K562 (cell line): Measurements from ENCODE around the gene SZT2. TPM values are rescaled to one million over a fixed set of nuclear protein-coding genes. Genes with fewer than 3 reads are reported as not detected.
A peak's percentile ranks its signal among the peaks of the same experiment; 100 is the strongest.

ENCODE experiments used
- ATAC-seq: fragments of 200-7000 bp; cut with Tn5 transposase; 3 replicates; pipeline ENCODE4 v1.9.1; 2020; ENCODE audit warnings: moderate library complexity
- BruUV-seq: library from RNA; stranded (reverse); fragments of 400-500 nt; replicated peaks from 2 replicates; lab custom pipeline; 2021; lab: Mats Ljungman, UMichigan
- CTCF ChIA-PET: fragments of 300-600 bp; formaldehyde crosslinking; extraction: SDS; loops from one replicate; lab custom pipeline; 2021; ENCODE audit warnings: low intra/inter-chr PET ratio; lab: Yijun Ruan, JAX
- POLR2A ChIA-PET: fragments of 300-600, 350-650 bp; sonication (Branson Sonifier 250); formaldehyde crosslinking; extraction: SDS; loops from one replicate; lab custom pipeline; 2021; ENCODE audit warnings: antibody characterized with exemption, inconsistent platforms; lab: Yijun Ruan, JAX
- DNase-seq, 4 experiments: peaks; one replicate each; pipeline versions ENCODE4 v3.0.0 to v3.0.0-alpha.2; 2011 to 2018; ENCODE audit warnings: low spot score in 3 of 4, mixed read lengths in 3 of 4; ENCODE audit errors: extremely low read depth in 1 of 4
- FAIRE-seq: peaks from 2 replicates; lab custom pipeline; 2011; peaks lifted over from hg19 to GRCh38; lab: Jason Lieb, UNC
- H2AFZ ChIP-seq: 2 replicates; pipeline ENCODE4 v1.6.0; 2011; ENCODE audit warnings: low read depth, low read length, control low read depth, inconsistent platforms
- H3K27ac ChIP-seq: fragments of 200-600 bp; 3 replicates; pipeline ENCODE4 v1.8.0; 2011; ENCODE audit warnings: low read depth, mild to moderate bottlenecking, control low read depth, inconsistent platforms, low read length, moderate library complexity, mixed read lengths; ENCODE audit errors: extremely low read depth
- H3K27me3 ChIP-seq, 2 experiments: fragments of 300-600 bp in 1 of 2; 2 replicates in 1 of 2; 3 replicates in 1 of 2; pipeline versions ENCODE4 v1.6.0 to v1.8.0; 2011; ENCODE audit warnings: inconsistent platforms in 2 of 2, low read length in 2 of 2, mild to moderate bottlenecking in 1 of 2, mixed read lengths in 1 of 2, moderate library complexity in 1 of 2; ENCODE audit not compliant: control insufficient read depth in 2 of 2, insufficient read depth in 2 of 2
- H3K36me3 ChIP-seq: fragments of 300-600 bp; 3 replicates; pipeline ENCODE4 v1.8.0; 2011; ENCODE audit warnings: mild to moderate bottlenecking, low read length, inconsistent platforms; ENCODE audit not compliant: control insufficient read depth, insufficient read depth
- H3K4me1 ChIP-seq, 2 experiments: fragments of 200-600 bp in 1 of 2; replicated peaks in 1 of 2; 2 replicates in 1 of 2; 3 replicates in 1 of 2; pipeline versions ENCODE4 v1.5.1 to v1.8.0; 2011; ENCODE audit warnings: inconsistent platforms in 2 of 2, low read length in 2 of 2, mild to moderate bottlenecking in 1 of 2, mixed read lengths in 1 of 2, moderate library complexity in 1 of 2; ENCODE audit not compliant: control insufficient read depth in 2 of 2, insufficient read depth in 2 of 2
- H3K4me2 ChIP-seq: 2 replicates; pipeline ENCODE4 v1.6.1; 2011; ENCODE audit warnings: low read length, control low read depth, inconsistent platforms, mixed read lengths; ENCODE audit not compliant: insufficient read depth
- H3K4me3 ChIP-seq: fragments of 200-600 bp; sonication (generic), shearing (Covaris generic); 2 replicates; pipeline ENCODE4 v1.5.1; 2016; ENCODE audit warnings: control low read depth, inconsistent platforms
- H3K79me2 ChIP-seq: fragments of 200-600 bp; 3 replicates; pipeline ENCODE4 v1.8.0; 2011; ENCODE audit warnings: low read length, inconsistent platforms; ENCODE audit not compliant: control insufficient read depth, insufficient read depth
- H3K9ac ChIP-seq, 2 experiments: 2 replicates each; pipeline versions ENCODE4 v1.6.0 to v1.6.1; 2011; ENCODE audit warnings: low read depth in 2 of 2, low read length in 2 of 2, control low read depth in 1 of 2, inconsistent platforms in 1 of 2, mild to moderate bottlenecking in 1 of 2, mixed read lengths in 1 of 2; ENCODE audit not compliant: insufficient read depth in 1 of 2
- H3K9me1 ChIP-seq: one replicate; pipeline ENCODE4 v1.6.0; 2011; ENCODE audit warnings: inconsistent platforms, mild to moderate bottlenecking, low read length, moderate library complexity; ENCODE audit not compliant: control insufficient read depth, insufficient read depth
- H3K9me3 ChIP-seq: replicated peaks from 2 replicates; pipeline ENCODE4 v1.5.1; 2011; ENCODE audit warnings: low read depth, low read length, inconsistent platforms; ENCODE audit not compliant: control insufficient read depth, insufficient read depth
- H4K20me1 ChIP-seq: replicated peaks from 2 replicates; pipeline ENCODE4 v1.6.1; 2011; ENCODE audit warnings: low read length, inconsistent platforms, mixed read lengths; ENCODE audit not compliant: control insufficient read depth, insufficient read depth
- EZH2 ChIP-seq: IDR thresholded peaks from 2 replicates; pipeline ENCODE4 v1.6.1; 2012; ENCODE audit warnings: low read depth, mild to moderate bottlenecking, inconsistent platforms, low read length, borderline replicate concordance
- POLR2G ChIP-seq: fragments of 200-400 bp; formaldehyde crosslinking; IDR thresholded peaks from 2 replicates; pipeline ENCODE4 v1.6.1; 2017; ENCODE audit warnings: low read depth, mild to moderate bottlenecking, antibody characterized with exemption, low read length, moderate library complexity
- WGBS: fragments of 100-300 bp; shearing (Covaris generic); methylation state at CpG from one replicate; pipeline ENCODE4 v1.1.6; 2016; ENCODE audit warnings: low coverage, mixed read lengths; ENCODE audit not compliant: insufficient coverage; ENCODE audit errors: missing lambda C conversion rate; 5-methylcytosine and 5-hydroxymethylcytosine counted together
- in situ Hi-C: fragments of 300-500 bp; cut with MboI; formaldehyde crosslinking; loops from 4 replicates; pipeline ENCODE4 v1.15.0; 2018; ENCODE audit warnings: inconsistent platforms, mixed read lengths
- intact Hi-C: fragments of 100-400 bp; cut with micrococcal nuclease; formaldehyde crosslinking; loops from 2 replicates; pipeline ENCODE4 v1.14.2; 2022
- polyA plus RNA-seq, 8 experiments: library from polyadenylated mRNA; depleted of rRNA in 4 of 8; stranded (reverse) in 5 of 8; unstranded in 3 of 8; fragments of >200 nt; fragmentation: Nextera tagmentation in 2 of 8; fragmentation: Illumina TruSeq in 1 of 8; extraction: Ambion mirVana in 2 of 8; extraction: Trizol in 1 of 8; gene quantifications; 2 replicates each; pipeline versions ENCODE4 v1.2.1 to v1.2.3, GENCODE V29; 2011 to 2014; ENCODE audit warnings: inconsistent platforms in 1 of 8, missing spikeins in 1 of 8
- total RNA-seq, 7 experiments: library from RNA; depleted of rRNA in 6 of 7; stranded (reverse); fragments of >200 nt in 6 of 7; fragmentation: Illumina TruSeq in 2 of 7; extraction: Trizol in 2 of 7; gene quantifications; 2 replicates each; pipeline versions ENCODE4 v1.2.1 to v1.2.3, GENCODE V29; 2011 to 2021; ENCODE audit warnings: low replicate concordance in 1 of 7
- TF ChIP-seq, protein P1 (sequence below), 2 experiments: fragments of 450-650 bp; IDR thresholded peaks; 2 replicates each; pipeline ENCODE4 v1.6.1; 2018; ENCODE audit warnings: mild to moderate bottlenecking in 2 of 2, low read depth in 1 of 2; ENCODE audit not compliant: partially characterized antibody in 2 of 2

Gene SZT2
- total and polyA plus RNA-seq, 9 of the 15 experiments (the other 6 are each of a cell fraction or from before 2014, with no cell fraction given): 0.88 to 31.0 (median 12.8) TPM

DNA sequence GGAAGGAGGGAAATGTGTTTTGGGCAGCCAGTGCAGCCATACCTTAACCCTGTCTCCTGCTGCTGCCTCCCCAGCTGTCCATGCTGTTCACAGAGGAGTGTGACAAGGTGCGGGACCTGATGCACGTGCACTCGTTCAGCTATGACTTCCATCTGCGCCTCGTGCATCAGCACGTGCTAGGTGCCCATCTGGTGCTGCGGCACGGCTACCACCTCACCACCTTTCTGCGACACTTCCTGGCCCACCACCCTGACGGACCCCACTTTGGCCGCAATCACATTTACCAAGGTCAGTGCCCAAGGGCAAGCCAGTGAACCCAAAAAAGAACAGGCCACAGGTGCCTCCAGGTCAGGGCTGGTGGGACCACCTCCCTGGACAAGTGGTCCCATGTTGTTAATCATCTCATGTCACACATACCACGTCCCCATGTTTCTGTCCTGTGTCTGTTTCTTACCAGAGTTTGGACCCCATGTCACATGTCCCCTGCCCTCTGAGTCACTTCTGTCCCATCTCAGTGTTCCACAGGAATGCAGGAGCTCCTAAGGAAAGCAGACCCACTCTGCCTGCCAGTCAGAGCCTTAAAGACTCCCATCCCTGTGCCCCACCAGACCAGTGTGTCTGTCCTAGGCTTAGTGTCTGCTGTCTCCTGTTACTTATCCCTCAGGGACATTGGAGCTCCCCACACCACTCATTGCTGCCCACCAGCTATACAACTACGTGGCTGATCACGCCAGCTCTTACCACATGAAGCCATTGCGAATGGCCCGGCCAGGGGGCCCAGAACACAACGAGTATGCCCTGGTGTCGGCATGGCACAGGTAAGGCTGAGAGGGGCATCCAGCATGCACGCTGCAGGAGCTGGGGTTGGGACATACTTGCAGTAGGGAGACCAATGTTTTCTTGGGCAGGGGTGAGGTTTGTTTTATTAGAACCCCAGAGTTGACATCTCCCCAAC, 57.5 kb downstream of the SZT2 start (continued):
- TF ChIP-seq, protein P1, sequence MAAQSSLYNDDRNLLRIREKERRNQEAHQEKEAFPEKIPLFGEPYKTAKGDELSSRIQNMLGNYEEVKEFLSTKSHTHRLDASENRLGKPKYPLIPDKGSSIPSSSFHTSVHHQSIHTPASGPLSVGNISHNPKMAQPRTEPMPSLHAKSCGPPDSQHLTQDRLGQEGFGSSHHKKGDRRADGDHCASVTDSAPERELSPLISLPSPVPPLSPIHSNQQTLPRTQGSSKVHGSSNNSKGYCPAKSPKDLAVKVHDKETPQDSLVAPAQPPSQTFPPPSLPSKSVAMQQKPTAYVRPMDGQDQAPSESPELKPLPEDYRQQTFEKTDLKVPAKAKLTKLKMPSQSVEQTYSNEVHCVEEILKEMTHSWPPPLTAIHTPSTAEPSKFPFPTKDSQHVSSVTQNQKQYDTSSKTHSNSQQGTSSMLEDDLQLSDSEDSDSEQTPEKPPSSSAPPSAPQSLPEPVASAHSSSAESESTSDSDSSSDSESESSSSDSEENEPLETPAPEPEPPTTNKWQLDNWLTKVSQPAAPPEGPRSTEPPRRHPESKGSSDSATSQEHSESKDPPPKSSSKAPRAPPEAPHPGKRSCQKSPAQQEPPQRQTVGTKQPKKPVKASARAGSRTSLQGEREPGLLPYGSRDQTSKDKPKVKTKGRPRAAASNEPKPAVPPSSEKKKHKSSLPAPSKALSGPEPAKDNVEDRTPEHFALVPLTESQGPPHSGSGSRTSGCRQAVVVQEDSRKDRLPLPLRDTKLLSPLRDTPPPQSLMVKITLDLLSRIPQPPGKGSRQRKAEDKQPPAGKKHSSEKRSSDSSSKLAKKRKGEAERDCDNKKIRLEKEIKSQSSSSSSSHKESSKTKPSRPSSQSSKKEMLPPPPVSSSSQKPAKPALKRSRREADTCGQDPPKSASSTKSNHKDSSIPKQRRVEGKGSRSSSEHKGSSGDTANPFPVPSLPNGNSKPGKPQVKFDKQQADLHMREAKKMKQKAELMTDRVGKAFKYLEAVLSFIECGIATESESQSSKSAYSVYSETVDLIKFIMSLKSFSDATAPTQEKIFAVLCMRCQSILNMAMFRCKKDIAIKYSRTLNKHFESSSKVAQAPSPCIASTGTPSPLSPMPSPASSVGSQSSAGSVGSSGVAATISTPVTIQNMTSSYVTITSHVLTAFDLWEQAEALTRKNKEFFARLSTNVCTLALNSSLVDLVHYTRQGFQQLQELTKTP (IDR thresholded peaks at IDR 0.05; ENCODE audit: low read depth in 1 of 2, partially characterized antibody in 2 of 2): no peak
- TF ChIP-seq, all 486 proteins: peak for 0

GRCh38 chr1:43447891-43448708, 58.4 kb downstream of the SZT2 start:
- FAIRE-seq: no peak
- Histone ChIP-seq H3K4me1 (peaks cover 8 to 15% of the 10 kb centered on the region in 2 experiments; a peak in 4 of 5 replicates), H2AFZ (no peak overlapping the region), H3K9me3 (no peaks in the 10 kb centered on the region), H3K9me1 (peaks cover 4% of the 10 kb centered on the region), H3K4me3 (no peak overlapping the region), H3K27me3 (no peaks in the 10 kb centered on the region), H3K4me2 (no peak overlapping the region), H3K36me3 (peaks cover 63% of the 10 kb centered on the region; the same call in 2 of the 3 replicates), H3K27ac (no peak overlapping the region), H3K79me2 (no peaks in the 10 kb centered on the region), H3K9ac (no peak overlapping the region), H4K20me1 (peaks cover 4% of the 10 kb centered on the region; the same call in 1 of the 2 replicates)
- ChIA-PET POLR2A (interaction anchor here (0.5 to 1.2 kb wide), 4 partner anchors 11 to 1755 kb away, joined by 3 to 7 read pairs (median 4); no protein-coding TSS in a partner anchor), CTCF (no interaction called here)
- TF ChIP-seq EZH2 (no peak), POLR2G (peak; percentile 21; the same call in 1 of the 2 replicates)
- BruUV-seq: no TSS peak
- intact Hi-C loops (no loop called here), in situ Hi-C loops (no loop called here)
- WGBS: 82% methylated on average over 25 of the region's 25 CpGs
- no peak for DNase-seq
- no peak for ATAC-seq
